HG02938 (cell line): ENCODE results near the gene AP5M1.
"Not testable (repeated sequence)": the region's sequence is repeated elsewhere in the genome, so short reads cannot be mapped to it uniquely, and the experiment has no call there.

Experiments used
- ATAC-seq: cut with Tn5 transposase; IDR thresholded peaks from one replicate; pipeline ENCODE4 v1.9.1; 2021; ENCODE audit warnings: mild to moderate bottlenecking, moderate library complexity; ENCODE audit not compliant: unreplicated experiment

AP5M1 gene

GRCh38 chr14:57287745-57288144 lies 19.0 kb downstream of the AP5M1 start:
- ATAC-seq = no peak

GRCh38 chr14:57290751-57291150 lies 22.0 kb downstream of the AP5M1 start:
- no peak for ATAC-seq

- ATAC-seq = no peak
These were observed 23.2 kb downstream of the AP5M1 start for GRCh38 chr14:57291692-57292647.

- no peak for ATAC-seq
These were observed 25.4 kb downstream of the AP5M1 start for GRCh38 chr14:57293866-57294837.

DNA sequence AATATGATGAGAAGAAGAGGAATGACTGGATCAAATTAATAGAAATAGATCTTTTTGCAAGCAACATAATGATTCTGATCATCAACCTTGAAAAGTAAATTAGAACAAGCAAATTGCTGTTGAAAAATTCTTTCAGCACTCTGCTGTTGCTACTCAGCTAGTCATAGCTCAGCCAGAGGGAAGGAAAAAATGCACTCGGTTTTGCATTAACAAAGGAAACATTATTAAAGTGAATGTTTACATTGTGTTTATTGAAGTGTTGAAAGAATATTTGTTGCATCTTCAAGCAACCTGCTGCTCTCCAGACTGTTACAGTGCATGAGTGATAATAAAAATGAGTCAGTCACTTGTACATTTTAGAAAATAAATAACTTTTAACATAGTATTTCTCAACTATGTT lies 26.5 kb downstream of the AP5M1 start:
- no peak for ATAC-seq

DNA sequence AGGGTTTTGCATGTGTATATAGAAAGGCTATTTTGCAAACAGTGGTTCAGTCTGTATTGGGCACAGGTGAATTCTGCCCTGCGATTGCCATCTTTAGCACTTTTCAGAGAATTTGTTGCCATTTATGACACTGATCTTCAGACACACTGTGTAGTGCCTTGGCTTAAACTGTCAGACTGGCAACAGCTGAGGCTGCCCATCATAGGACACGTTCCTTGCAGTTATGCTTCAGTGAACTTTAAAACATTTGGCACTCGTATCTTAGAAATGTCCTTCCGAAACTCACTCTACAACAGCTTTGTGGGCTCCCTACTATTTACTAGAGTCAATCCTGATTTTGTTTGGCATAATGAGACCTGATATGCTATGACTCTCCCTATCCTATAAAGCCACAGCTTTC lies 29.1 kb downstream of the AP5M1 start:
- ATAC-seq = no peak

DNA sequence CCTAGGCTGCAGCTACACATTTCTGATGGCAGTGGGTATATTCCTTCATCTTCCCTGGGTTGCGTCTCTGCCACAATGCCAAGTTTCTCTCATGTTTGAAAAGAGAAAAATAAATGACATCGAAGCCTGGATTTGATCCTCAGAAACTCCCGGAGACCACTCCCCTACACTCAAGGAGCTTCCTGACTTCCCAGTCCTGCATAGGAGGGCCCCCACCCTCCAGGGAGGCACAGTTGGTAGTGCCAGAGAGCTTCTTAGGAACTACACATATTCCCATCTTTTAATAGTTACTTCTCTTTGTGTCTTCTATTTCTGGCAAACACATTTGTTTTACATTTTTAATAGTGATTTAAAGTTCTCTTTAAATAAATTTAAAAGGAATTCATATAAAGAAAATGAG lies 30.7 kb downstream of the AP5M1 start:
- no peak for ATAC-seq

DNA sequence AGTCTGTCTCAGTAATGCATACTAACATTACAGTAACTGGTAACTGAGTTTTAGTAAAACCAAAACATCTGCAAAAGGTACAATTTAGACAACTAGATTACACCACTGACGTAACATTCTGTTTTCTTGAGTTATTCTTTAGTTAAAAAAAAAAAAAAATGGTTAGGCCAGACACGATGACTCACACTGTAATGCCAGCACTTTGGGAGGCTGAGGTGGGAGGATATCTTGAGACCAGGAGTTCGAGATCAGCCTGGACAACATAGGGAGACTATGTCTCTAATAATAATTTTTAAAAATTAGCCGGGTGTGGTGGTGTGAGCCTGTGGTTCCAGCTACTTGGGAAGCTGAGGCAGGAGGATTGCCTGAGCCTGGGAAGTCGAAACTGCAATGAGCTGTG lies 34.1 kb downstream of the AP5M1 start:
- no peak for ATAC-seq

DNA sequence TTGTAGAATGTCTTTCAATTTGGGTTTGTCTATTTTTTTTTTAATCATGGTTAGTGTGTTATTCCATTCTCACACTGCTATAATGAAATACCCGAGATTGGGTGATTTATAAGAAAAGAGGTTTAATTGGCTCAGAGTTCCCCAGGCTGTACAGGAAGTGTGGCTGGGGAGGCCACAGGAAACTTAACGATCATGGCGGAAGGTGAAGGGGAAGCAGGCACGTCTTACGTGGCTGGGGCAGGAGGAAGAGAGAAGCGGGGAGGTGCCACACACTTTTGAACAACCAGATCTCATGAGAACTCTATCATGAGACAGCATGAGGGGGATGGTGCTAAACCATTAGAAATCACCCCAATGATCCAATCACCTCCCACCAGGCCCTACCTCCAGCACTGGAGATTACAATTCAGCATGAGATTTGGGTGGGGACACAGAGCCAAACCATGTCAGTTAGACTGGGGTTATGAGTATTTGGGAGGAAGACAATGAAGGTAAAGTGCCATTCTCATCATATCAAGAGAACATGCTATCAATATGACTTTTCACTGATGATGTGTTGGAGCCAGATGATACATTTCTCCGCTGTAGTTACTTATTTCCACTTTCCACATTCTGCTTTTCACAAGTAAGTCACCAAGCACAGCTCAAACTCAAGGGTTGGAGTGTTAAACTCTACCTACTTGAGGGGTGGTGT lies 45.8 kb downstream of the AP5M1 start:
- no peak for ATAC-seq

GRCh38 chr14:57317248-57317833 lies 48.6 kb downstream of the AP5M1 start:
- peak; percentile 64 for ATAC-seq

DNA sequence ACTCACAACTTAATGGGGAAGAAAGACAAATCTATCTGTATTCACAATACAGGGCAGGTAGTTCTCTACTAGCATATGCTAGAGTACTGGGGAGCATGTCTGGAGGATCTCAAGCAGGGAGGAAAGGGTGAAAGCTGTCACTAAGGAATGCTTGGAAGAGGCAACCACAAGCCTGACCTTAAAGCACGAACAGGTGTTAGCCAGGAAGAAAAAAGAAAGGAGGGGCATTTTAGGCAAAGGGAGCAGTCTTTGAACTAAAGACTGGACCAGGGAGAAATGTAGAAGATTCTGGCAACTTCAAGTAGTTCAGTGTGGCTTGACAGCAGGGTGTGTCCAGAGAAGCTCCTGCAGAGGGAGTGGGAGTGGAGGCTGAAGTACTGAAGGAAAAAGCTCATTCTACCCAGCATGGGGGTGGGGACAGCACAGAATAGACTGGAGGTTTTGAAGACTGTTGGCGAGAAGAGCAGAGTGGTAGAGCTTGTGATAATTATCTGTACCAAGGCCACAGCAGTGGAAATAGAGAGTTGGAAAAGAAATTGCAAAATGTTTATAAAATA lies 50.9 kb downstream of the AP5M1 start:
- no peak for ATAC-seq

- ATAC-seq = no peak
These were observed 55.0 kb downstream of the AP5M1 start for GRCh38 chr14:57323721-57324120.

DNA sequence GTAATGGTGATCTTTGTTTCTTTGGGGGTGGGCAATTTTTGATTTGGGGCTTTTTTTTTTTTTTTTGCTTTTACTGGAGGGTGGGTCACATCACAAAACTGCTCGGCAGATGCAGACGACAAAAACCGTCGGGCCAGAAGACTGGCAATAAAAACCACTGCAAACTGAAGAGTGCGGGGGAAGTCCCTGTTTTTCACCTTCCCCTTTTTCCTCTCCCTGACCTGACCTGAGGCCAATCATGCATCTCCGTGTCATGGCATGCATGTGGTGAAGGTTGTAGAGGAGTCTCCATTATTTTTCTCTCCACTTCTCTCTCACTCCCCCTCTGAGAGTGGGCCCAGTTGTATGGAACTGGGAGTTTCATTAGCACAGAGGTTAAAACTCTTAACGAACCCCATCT lies 57.5 kb downstream of the AP5M1 start:
- ATAC-seq = no peak

GRCh38 chr14:57329833-57330232 lies 61.1 kb downstream of the AP5M1 start:
- ATAC-seq = no peak

DNA sequence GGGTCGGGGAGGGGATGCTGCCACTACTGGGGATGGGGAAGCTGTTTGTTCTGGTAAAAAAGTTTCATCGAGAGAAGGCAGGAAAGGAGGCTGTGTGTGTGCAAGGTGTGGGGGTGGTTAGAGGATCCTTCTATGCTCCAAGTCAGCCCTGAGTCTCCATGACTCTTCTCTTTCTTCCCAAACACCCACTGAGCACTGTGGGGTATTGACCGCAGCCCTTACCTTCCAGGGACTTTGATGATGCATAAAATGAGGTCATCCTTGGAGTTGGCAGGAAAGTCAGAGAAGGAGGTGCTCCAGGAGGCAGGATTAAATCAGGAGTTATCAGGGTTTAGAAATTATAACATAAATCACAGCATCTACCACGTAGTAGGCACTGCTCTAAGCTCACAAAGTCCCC lies 63.7 kb downstream of the AP5M1 start:
- not testable (repeated sequence) for ATAC-seq

DNA sequence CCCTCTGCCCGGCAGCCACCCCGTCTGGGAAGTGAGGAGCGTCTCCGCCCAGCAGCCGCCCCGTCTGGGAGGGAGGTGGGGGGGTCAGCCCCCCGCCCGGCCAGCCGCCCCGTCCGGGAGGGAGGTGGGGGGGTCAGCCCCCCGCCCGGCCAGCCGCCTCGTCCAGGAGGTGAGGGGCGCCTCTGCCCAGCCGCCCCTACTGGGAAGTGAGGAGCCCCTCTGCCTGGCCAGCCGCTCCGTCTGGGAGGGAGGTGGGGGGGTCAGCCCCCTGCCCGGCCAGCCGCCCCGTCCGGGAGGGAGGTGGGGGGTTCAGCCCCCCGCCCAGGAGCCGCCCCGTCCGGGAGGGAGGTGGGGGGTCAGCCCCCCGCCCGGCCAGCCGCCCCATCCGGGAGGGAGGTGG lies 65.0 kb downstream of the AP5M1 start:
- not testable (repeated sequence) for ATAC-seq

DNA sequence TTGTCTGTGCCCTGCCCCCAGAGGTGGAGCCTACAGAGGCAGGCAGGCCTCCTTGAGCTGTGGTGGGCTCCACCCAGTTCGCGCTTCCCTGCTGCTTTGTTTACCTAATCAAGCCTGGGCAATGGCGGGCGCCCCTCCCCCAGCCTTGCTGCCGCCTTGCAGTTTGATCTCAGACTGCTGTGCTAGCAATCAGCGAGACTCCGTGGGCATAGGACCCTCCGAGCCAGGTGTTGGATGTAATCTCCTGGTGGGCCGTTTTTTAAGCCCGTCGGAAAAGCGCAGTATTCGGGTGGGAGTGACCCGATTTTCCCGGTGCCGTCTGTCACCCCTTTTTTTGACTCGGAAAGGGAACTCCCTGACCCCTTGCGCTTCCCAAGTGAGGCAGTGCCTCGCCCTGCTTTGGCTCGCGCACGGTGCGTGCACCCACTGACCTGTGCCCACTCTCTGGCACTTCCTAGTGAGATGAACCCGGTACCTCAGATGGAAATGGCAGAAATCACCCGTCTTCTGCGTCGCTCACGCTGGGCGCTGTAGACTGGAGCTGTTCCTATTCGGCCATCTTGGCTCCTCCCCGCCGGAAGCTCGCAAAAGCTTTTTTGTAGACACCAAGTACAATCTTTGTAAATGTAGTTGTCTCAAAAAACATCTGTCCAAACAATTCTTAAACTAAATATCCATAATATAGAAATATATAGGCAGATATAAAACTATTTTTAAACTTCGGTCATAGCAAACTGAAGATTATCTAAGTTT lies 75.0 kb downstream of the AP5M1 start:
- not testable (repeated sequence) for ATAC-seq

DNA sequence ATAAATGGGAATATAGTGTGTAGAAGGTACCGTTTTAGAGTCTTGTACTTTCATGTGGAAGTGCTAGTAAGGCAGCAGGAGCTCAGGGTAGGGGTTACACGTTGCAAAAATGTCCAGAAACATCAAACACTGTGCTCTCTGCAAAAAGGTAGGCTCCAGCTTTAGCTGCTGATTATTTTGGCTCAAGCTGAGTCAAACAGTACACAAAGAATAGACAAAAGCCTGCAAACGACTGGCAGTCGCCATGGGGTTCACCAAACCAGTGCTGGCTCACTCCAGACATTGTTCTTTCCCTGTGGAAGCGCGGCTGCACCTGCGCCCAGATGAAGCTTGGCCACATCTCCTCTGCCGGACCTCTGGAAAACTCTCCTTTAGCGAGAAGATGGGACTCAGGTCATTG lies 76.3 kb downstream of the AP5M1 start:
- ATAC-seq = no peak

DNA sequence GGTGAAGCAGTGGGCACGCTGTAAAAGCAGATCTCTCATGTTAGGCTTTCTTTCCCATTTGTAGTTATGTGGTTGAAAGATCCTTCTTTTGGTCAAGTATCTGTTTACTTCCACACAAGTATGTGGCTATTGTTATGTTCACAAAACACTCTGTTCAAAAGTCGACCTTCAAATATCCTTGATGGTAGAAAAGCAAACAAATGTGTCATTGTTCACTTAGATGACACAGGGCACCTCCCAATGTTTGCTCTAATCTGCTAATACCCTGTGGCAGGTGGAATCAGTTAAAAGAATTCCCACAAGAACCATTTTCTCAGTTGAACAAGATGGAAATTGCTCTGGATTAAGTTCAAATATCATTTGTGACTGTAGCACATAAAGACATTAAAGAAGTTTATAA lies 78.0 kb downstream of the AP5M1 start:
- no peak for ATAC-seq
